Tibial nerve (tissue), 3 donors: ENCODE measurements around the gene ADGRL4.

ENCODE experiments used
- CTCF ChIP-seq, 5 experiments: fragments of 200-600 bp in 3 of 5; fragments of 450-650 bp in 2 of 5; sonication (generic) in 3 of 5; IDR thresholded peaks; one replicate each; pipeline ENCODE4 v1.5.1; 2016 to 2019; ENCODE audit warnings: antibody characterized with exemption in 5 of 5, mild to moderate bottlenecking in 3 of 5, moderate library complexity in 2 of 5
- POLR2A ChIP-seq, 2 donors: fragments of 450-650 bp; IDR thresholded peaks; one replicate each; pipeline ENCODE4 v1.6.1; 2017; ENCODE audit warnings: antibody characterized with exemption in 2 of 2, mild to moderate bottlenecking in 2 of 2, moderate library complexity in 2 of 2

GRCh38 chr1:78887458-78887857, 119.1 kb downstream of the ADGRL4 start:
- no peak for TF ChIP-seq CTCF (IDR thresholded peaks at IDR 0.05)
- no peak for TF ChIP-seq POLR2A (IDR thresholded peaks at IDR 0.05)
